ENCODE data around the gene PNPLA7.
A peak's percentile ranks its signal among the peaks of the same experiment; 100 is the strongest.

PNPLA7 gene

GRCh38 chr9:137580209-137580953 is 30.2 kb upstream of the PNPLA7 start:
- no peak for TF ChIP-seq EZH2 (IDR thresholded peaks at IDR 0.05; ENCODE audit: borderline replicate concordance, low read depth, low read length, severe bottlenecking)
- TF ChIP-seq, protein P1, sequence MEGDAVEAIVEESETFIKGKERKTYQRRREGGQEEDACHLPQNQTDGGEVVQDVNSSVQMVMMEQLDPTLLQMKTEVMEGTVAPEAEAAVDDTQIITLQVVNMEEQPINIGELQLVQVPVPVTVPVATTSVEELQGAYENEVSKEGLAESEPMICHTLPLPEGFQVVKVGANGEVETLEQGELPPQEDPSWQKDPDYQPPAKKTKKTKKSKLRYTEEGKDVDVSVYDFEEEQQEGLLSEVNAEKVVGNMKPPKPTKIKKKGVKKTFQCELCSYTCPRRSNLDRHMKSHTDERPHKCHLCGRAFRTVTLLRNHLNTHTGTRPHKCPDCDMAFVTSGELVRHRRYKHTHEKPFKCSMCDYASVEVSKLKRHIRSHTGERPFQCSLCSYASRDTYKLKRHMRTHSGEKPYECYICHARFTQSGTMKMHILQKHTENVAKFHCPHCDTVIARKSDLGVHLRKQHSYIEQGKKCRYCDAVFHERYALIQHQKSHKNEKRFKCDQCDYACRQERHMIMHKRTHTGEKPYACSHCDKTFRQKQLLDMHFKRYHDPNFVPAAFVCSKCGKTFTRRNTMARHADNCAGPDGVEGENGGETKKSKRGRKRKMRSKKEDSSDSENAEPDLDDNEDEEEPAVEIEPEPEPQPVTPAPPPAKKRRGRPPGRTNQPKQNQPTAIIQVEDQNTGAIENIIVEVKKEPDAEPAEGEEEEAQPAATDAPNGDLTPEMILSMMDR (IDR thresholded peaks at IDR 0.05; ENCODE audit: borderline replicate concordance, extremely low read depth, low read length, poor library complexity, severe bottlenecking): no peak
- no peak overlapping the region for H3K4me3 ChIP-seq (ENCODE audit: low read depth in 1 of 2, low read length in 2 of 2)
- no peak for ATAC-seq (ENCODE audit: insufficient read depth, low read depth)
- no peak overlapping the region for H3K4me2 ChIP-seq (ENCODE audit: insufficient read depth, low read length)
- no peaks in the 10 kb centered on the region for H3K9me3 ChIP-seq (ENCODE audit: insufficient read depth, low read length, severe bottlenecking)
- no peak overlapping the region for H3K27ac ChIP-seq (ENCODE audit: low read length)
- peaks cover 41% of the 10 kb centered on the region for H3K79me2 ChIP-seq (ENCODE audit: insufficient read depth, low read length)
- H3K36me3 ChIP-seq (ENCODE audit: insufficient read depth, low read length): peaks cover 55% of the 10 kb centered on the region
- peaks cover 33% of the 10 kb centered on the region for H3K4me1 ChIP-seq (ENCODE audit: insufficient read depth, low read length)
- H4K20me1 ChIP-seq (ENCODE audit: insufficient read depth, low read length): peaks cover 43% of the 10 kb centered on the region
- no peak overlapping the region for H3K9ac ChIP-seq (ENCODE audit: low read depth, low read length)
- no peak for DNase-seq
- no peaks in the 10 kb centered on the region for H3K27me3 ChIP-seq (ENCODE audit: insufficient read depth, low read length, poor library complexity)
- no peak overlapping the region for H2AFZ ChIP-seq (ENCODE audit: low read depth, low read length)

DNA sequence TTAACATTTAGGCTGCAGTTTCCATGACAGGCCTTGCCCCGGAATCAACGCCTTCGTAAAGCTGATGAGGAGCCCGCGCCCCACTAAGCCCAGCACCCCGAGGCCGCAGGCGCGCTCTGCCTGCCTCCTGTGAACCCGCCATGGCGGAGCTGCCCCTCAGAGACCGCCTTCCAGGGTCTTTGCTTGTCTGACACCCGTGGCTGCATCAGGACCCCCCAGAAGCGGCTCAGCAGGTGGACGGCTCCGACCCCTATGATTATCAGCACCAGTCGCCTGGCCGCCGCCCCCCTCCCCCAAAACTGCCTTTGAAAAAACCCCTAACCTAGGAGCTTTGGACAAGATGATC is 29.0 kb upstream of the PNPLA7 start:
- Histone ChIP-seq H3K4me2 (ENCODE audit: insufficient read depth, low read length) (peak overlapping the region; percentile 93), H3K79me2 (ENCODE audit: insufficient read depth, low read length) (peaks cover 45% of the 10 kb centered on the region), H4K20me1 (ENCODE audit: insufficient read depth, low read length) (peaks cover 49% of the 10 kb centered on the region), H3K9ac (ENCODE audit: low read depth, low read length) (peak overlapping the region; percentile 99), H3K27ac (ENCODE audit: low read length) (peak overlapping the region; percentile 66), H3K36me3 (ENCODE audit: insufficient read depth, low read length) (peaks cover 60% of the 10 kb centered on the region), H3K9me3 (ENCODE audit: insufficient read depth, low read length, severe bottlenecking) (no peaks in the 10 kb centered on the region), H3K27me3 (ENCODE audit: insufficient read depth, low read length, poor library complexity) (no peaks in the 10 kb centered on the region), H2AFZ (ENCODE audit: low read depth, low read length) (peak overlapping the region; percentile 76), H3K4me1 (ENCODE audit: insufficient read depth, low read length) (peaks cover 33% of the 10 kb centered on the region), H3K4me3 (ENCODE audit: low read depth in 1 of 2, low read length in 2 of 2) (peak overlapping the region in 1 of 2 experiments; percentile 99; a peak in 2 of 4 replicates)
- DNase-seq (no peak), ATAC-seq (ENCODE audit: insufficient read depth, low read depth) (peak; percentile 3; the same call in 2 of the 3 replicates)
- TF ChIP-seq, protein P1 (IDR thresholded peaks at IDR 0.05; ENCODE audit: borderline replicate concordance, extremely low read depth, low read length, poor library complexity, severe bottlenecking): no peak
- TF ChIP-seq EZH2 (IDR thresholded peaks at IDR 0.05; ENCODE audit: borderline replicate concordance, low read depth, low read length, severe bottlenecking): no peak

GRCh38 chr9:137578518-137579258 is 28.5 kb upstream of the PNPLA7 start, which contains the start of gene DPH7:
Gene DPH7, minus strand, starts transcription at chr9:137578925. Its CDS starts 148 bp downstream, at chr9:137578777.
- no peaks in the 10 kb centered on the region for H3K9me3 ChIP-seq (ENCODE audit: insufficient read depth, low read length, severe bottlenecking)
- H2AFZ ChIP-seq (ENCODE audit: low read depth, low read length): peak within 1 kb of the TSS; percentile 95
- H3K4me3 ChIP-seq (ENCODE audit: low read depth in 1 of 2, low read length in 2 of 2): peak within 1 kb of the TSS; percentile 97 to 99
- DNase-seq (peak; percentile 90), ATAC-seq (ENCODE audit: insufficient read depth, low read depth) (peak; percentile 97)
- peaks cover 46% of the 10 kb centered on the region for H3K79me2 ChIP-seq (ENCODE audit: insufficient read depth, low read length)
- H3K4me1 ChIP-seq (ENCODE audit: insufficient read depth, low read length): peaks cover 33% of the 10 kb centered on the region
- H3K9ac ChIP-seq (ENCODE audit: low read depth, low read length): peak within 1 kb of the TSS; percentile 99
- H3K4me2 ChIP-seq (ENCODE audit: insufficient read depth, low read length): peak within 1 kb of the TSS; percentile 93
- peaks cover 44% of the 10 kb centered on the region for H4K20me1 ChIP-seq (ENCODE audit: insufficient read depth, low read length)
- TF ChIP-seq EZH2 (IDR thresholded peaks at IDR 0.05; ENCODE audit: borderline replicate concordance, low read depth, low read length, severe bottlenecking): no peak
- TF ChIP-seq, protein P1 (IDR thresholded peaks at IDR 0.05; ENCODE audit: borderline replicate concordance, extremely low read depth, low read length, poor library complexity, severe bottlenecking): peak; percentile 86
- peaks cover 58% of the 10 kb centered on the region for H3K36me3 ChIP-seq (ENCODE audit: insufficient read depth, low read length)
- no peaks in the 10 kb centered on the region for H3K27me3 ChIP-seq (ENCODE audit: insufficient read depth, low read length, poor library complexity)
- H3K27ac ChIP-seq (ENCODE audit: low read length): peak within 1 kb of the TSS; percentile 88
